Measurements from ENCODE around the gene ANKEF1. TPM values are rescaled to one million over a fixed set of nuclear protein-coding genes. Genes with fewer than 3 reads are reported as not detected.

The ANKEF1 gene
- total and polyA plus RNA-seq, 2 experiments from 2014 or later, result 4.7 to 9.7 TPM

- no peaks in the 10 kb centered on the region for H3K27me3 ChIP-seq (ENCODE audit: insufficient read depth)
- no peaks in the 10 kb centered on the region for H3K79me2 ChIP-seq (replicated peaks; ENCODE audit: insufficient read depth)
- H2AFZ ChIP-seq, result no peak overlapping the region
- Mint-ChIP-seq H3K27ac (no peak overlapping the region), H3K9me3 (no peaks in the 10 kb centered on the region), H3K27me3 (ENCODE audit: insufficient read depth, low read depth, poor library complexity) (peaks cover 2% of the 10 kb centered on the region), H3K4me1 (peaks cover 17% of the 10 kb centered on the region), H3K4me3 (no peak overlapping the region), H3K36me3 (ENCODE audit: low read depth) (peaks cover 4% of the 10 kb centered on the region; the same call in 2 of the 3 replicates)
- TF ChIP-seq ZNF331 (CRISPR knock-in tag; IDR thresholded peaks at IDR 0.05; ENCODE audit: low read depth) (no peak), POLR2AphosphoS5 (IDR thresholded peaks at IDR 0.05; ENCODE audit: low read depth) (no peak), CREB1 (CRISPR knock-in tag; IDR thresholded peaks at IDR 0.05; ENCODE audit: low read depth) (no peak), ZNF114 (CRISPR knock-in tag; IDR thresholded peaks at IDR 0.05) (no peak), NANOG (IDR thresholded peaks at IDR 0.05; ENCODE audit: borderline replicate concordance) (no peak), ETS1 (IDR thresholded peaks at IDR 0.05) (no peak), STAT1 (IDR thresholded peaks at IDR 0.05; ENCODE audit: unreplicated experiment) (no peak), EZH2 (IDR thresholded peaks at IDR 0.05; ENCODE audit: low read depth, unreplicated experiment) (no peak), CTCF (conservative IDR thresholded peaks at IDR 0.05; ENCODE audit: low read depth in 2 of 2) (no peak), ZNF462 (CRISPR knock-in tag; IDR thresholded peaks at IDR 0.05) (no peak), JUNB (IDR thresholded peaks at IDR 0.05; ENCODE audit: unreplicated experiment) (no peak), EZH2phosphoT487 (IDR thresholded peaks at IDR 0.05; ENCODE audit: unreplicated experiment) (no peak), REST (IDR thresholded peaks at IDR 0.05; ENCODE audit: unreplicated experiment) (no peak)
- no peaks in the 10 kb centered on the region for H3F3A ChIP-seq (replicated peaks; ENCODE audit: low read depth)
- no peak overlapping the region for H3K4me3 ChIP-seq
- H3K27ac ChIP-seq (ENCODE audit: low read depth), result no peak overlapping the region
- DNase-seq (ENCODE audit: low spot score) (no peak), ATAC-seq (no peak)
- no peaks in the 10 kb centered on the region for H3K9me2 ChIP-seq (ENCODE audit: insufficient read depth)
- H4K20me1 ChIP-seq (replicated peaks; ENCODE audit: insufficient read depth), result no peaks in the 10 kb centered on the region
- peaks cover 12% of the 10 kb centered on the region for H3K4me1 ChIP-seq (ENCODE audit: insufficient read depth)
- no peaks in the 10 kb centered on the region for H3K36me3 ChIP-seq (ENCODE audit: insufficient read depth)
- H3K4me2 ChIP-seq, result no peak overlapping the region
Measured at GRCh38 chr20:10059006-10059405, 24.2 kb downstream of the ANKEF1 start.
